ENCODE results near the gene SPATA13. TPM values are rescaled to one million over a fixed set of nuclear protein-coding genes. Genes with fewer than 3 reads are reported as not detected.

SPATA13 gene
- total RNA-seq, 1 experiment from 2014 or later = 14.1 TPM

- H3K4me2 ChIP-seq (ENCODE audit: insufficient read depth, insufficient read length, low read length) = no peak overlapping the region
- H3K79me2 ChIP-seq (ENCODE audit: insufficient read depth, low read length) = peaks cover 2% of the 10 kb centered on the region; the same call in 1 of the 2 replicates
- H4K5ac ChIP-seq (ENCODE audit: insufficient read length, low read depth, low read length) = no peak overlapping the region
- Mint-ChIP-seq H3K4me1 (peaks cover 32 to 35% of the 10 kb centered on the region in 2 experiments), H3K27ac (peak overlapping the region in 1 of 3 experiments; percentile 62; a peak in 1 of 7 replicates), H3K4me3 (no peak overlapping the region; a peak in 1 of 5 replicates), H3K27me3 (ENCODE audit: low read depth) (no peaks in the 10 kb centered on the region), H3K9me3 (no peaks in the 10 kb centered on the region; a peak in 1 of 5 replicates), H3K36me3 (ENCODE audit: insufficient read depth in 1 of 3, low read depth in 3 of 3) (no peaks in the 10 kb centered on the region)
- no peak overlapping the region for H2BK15ac ChIP-seq (ENCODE audit: low read depth, low read length)
- no peak overlapping the region for H2BK20ac ChIP-seq (ENCODE audit: low read depth, low read length, poor library complexity, severe bottlenecking)
- H3K23me2 ChIP-seq (ENCODE audit: insufficient read length, low read depth, low read length, poor library complexity, severe bottlenecking) = no peaks in the 10 kb centered on the region
- H3T11ph ChIP-seq (ENCODE audit: low read length) = no peak overlapping the region
- H3K9me3 ChIP-seq (ENCODE audit: control insufficient read depth, low read depth, low read length) = no peaks in the 10 kb centered on the region
- no peaks in the 10 kb centered on the region for H3K79me1 ChIP-seq (ENCODE audit: insufficient read depth, low read depth, low read length, poor library complexity, severe bottlenecking)
- no peak overlapping the region for H2AFZ ChIP-seq (ENCODE audit: low read length)
- no peak overlapping the region for H2AK5ac ChIP-seq (ENCODE audit: insufficient read length, low read length)
- no peak overlapping the region for H4K8ac ChIP-seq (replicated peaks; ENCODE audit: insufficient read length, low read depth, low read length)
- no peaks in the 10 kb centered on the region; the same call in 1 of the 2 replicates for H3K4me1 ChIP-seq (ENCODE audit: insufficient read depth, low read length)
- H3K27me3 ChIP-seq (ENCODE audit: insufficient read depth, low read length) = no peaks in the 10 kb centered on the region
- H2BK12ac ChIP-seq (ENCODE audit: insufficient read length, low read depth, low read length) = no peak overlapping the region
- no peak overlapping the region for H3K27ac ChIP-seq (ENCODE audit: insufficient read length, low read depth, low read length)
- no CpG with 5 or more reads among the region's 6 CpGs for WGBS (ENCODE audit: extremely low coverage, insufficient read length, low lambda C conversion rate)
- no peak overlapping the region for H4K91ac ChIP-seq (ENCODE audit: insufficient read length, low read depth, low read length)
- no peak overlapping the region for H3K56ac ChIP-seq (ENCODE audit: insufficient read length, low read depth, low read length)
- no peak overlapping the region; the same call in 1 of the 2 replicates for H3K14ac ChIP-seq (ENCODE audit: insufficient read depth, low read length)
- no peaks in the 10 kb centered on the region for H4K20me1 ChIP-seq (ENCODE audit: control insufficient read depth, insufficient read depth, insufficient read length)
- no peak overlapping the region for H2BK120ac ChIP-seq (ENCODE audit: low read depth, low read length, poor library complexity, severe bottlenecking)
- H3K23ac ChIP-seq (ENCODE audit: insufficient read length, low read depth, low read length) = no peak overlapping the region
- no peak overlapping the region for H3K18ac ChIP-seq (ENCODE audit: insufficient read length, low read depth, low read length)
- H2BK5ac ChIP-seq (ENCODE audit: insufficient read length, low read length) = no peak overlapping the region
- H3K4ac ChIP-seq (ENCODE audit: low read depth, low read length) = no peak overlapping the region
- no peak for TF ChIP-seq CTCF (conservative IDR thresholded peaks at IDR 0.05)
- DNase-seq = no peak
- no peak overlapping the region for H3K9ac ChIP-seq (ENCODE audit: extremely low read depth, insufficient read length, low read length)
Observed at GRCh38 chr13:24244802-24245201, 84.3 kb downstream of the SPATA13 start.

Measured in H9 (cell line).